ENCODE results near the gene VPS51. TPM values are rescaled to one million over a fixed set of nuclear protein-coding genes. Genes with fewer than 3 reads are reported as not detected.
A peak's percentile ranks its signal among the peaks of the same experiment; 100 is the strongest.

VPS51 gene
- total and polyA plus RNA-seq, 2 of the 13 experiments (the other 11 are each of a cell fraction or from before 2014, with no cell fraction given): 76.3 to 90.6 TPM

DNA sequence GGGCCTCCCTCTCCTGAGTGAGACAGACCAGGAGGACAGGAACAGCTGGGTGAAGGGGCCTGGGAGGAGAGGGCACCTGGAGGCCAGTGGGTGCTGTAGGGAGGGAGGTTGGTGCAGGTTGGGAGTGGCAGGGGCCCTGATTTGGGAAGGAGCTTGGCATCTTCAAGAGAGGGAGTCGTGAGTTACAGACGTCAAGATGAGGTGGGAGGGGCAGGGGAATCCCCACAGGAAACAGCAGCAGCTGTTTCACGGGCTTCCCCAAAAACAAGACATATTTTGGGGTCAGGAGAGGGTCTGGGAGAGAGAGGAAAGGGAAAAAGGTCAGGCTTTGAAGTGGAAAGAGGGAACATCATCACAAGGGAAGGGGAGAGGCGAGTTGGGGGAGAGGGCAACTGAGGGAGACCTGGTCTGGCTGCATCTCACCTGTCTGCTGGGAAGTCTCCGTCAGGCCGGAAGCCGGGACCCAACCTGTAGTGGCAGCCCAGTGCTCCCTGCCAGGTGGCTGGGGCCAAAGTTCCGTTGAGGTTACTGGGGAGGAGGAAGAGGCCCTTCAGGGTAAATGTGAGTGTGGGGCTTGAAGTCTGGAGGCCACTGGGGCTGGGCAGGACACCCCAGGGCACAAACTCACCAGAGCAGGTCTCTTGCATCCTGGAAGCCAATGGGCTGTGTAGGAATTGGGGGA, 42.0 kb upstream of the VPS51 start (continued):
- no peak for TF ChIP-seq HOXA7 (CRISPR knock-in tag; IDR thresholded peaks at IDR 0.05)
- TF ChIP-seq, protein P1, sequence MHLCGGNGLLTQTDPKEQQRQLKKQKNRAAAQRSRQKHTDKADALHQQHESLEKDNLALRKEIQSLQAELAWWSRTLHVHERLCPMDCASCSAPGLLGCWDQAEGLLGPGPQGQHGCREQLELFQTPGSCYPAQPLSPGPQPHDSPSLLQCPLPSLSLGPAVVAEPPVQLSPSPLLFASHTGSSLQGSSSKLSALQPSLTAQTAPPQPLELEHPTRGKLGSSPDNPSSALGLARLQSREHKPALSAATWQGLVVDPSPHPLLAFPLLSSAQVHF (CRISPR knock-in tag; IDR thresholded peaks at IDR 0.05): no peak

DNA sequence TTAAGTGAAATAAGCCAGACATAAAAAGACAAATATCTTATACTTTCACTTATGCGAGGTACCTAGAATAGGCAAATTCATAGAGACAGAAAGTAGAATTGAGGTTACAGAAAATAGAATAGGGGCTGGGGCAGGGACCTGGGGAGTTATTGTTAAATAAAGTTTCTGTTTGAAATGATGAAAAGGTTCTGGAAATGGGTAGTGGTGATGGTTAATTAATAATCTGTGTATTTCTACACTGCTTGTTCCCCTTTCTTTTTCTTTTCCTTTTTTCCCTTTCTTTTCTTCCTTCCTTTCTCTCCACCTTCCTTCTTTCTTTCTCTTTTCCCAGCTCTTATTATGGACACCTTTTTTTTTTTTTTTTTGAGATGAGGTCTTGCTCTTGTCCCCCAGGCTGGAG, 40.5 kb upstream of the VPS51 start:
- intact Hi-C loops (cut with micrococcal nuclease; ENCODE audit: unreplicated experiment) (no loop called here), in situ Hi-C loops (cut with HindIII; ENCODE audit: extremely low pct_ligation_motif_present, low pct_unique_long_range_greater_than_20kb) (no loop called here)
- H3K4me1 ChIP-seq (ENCODE audit: insufficient read depth, low read length): peaks cover 51% of the 10 kb centered on the region
- no peak for FAIRE-seq
- no peak overlapping the region for H3K27ac ChIP-seq (ENCODE audit: extremely low read length, insufficient read depth, low read length)
- CTCF ChIA-PET (ENCODE audit: low intra/inter-chr PET ratio, low total read pairs): no interaction called here
- TF ChIP-seq ZNF24 (IDR thresholded peaks at IDR 0.05) (no peak), ZNF7 (CRISPR knock-in tag; IDR thresholded peaks at IDR 0.05) (no peak), HNRNPK (IDR thresholded peaks at IDR 0.05; ENCODE audit: low read depth, low read length, poor library complexity, severe bottlenecking) (peak; percentile 25)
- TF ChIP-seq, protein P2, sequence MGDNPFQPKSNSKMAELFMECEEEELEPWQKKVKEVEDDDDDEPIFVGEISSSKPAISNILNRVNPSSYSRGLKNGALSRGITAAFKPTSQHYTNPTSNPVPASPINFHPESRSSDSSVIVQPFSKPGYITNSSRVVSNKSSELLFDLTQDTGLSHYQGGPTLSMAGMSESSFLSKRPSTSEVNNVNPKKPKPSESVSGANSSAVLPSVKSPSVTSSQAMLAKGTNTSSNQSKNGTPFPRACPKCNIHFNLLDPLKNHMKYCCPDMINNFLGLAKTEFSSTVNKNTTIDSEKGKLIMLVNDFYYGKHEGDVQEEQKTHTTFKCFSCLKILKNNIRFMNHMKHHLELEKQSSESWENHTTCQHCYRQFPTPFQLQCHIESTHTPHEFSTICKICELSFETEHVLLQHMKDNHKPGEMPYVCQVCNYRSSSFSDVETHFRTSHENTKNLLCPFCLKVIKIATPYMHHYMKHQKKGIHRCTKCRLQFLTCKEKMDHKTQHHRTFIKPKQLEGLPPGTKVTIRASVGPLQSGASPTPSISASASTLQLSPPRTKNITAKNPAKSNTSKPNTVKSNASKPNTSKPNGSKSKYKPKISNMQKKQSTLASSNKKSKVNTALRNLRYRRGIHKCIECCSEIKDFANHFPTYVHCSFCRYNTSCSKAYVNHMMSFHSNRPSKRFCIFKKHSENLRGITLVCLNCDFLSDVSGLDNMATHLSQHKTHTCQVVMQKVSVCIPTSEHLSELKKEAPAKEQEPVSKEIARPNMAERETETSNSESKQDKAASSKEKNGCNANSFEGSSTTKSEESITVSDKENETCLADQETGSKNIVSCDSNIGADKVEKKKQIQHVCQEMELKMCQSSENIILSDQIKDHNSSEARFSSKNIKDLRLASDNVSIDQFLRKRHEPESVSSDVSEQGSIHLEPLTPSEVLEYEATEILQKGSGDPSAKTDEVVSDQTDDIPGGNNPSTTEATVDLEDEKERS (CRISPR knock-in tag; IDR thresholded peaks at IDR 0.05): no peak
- TF ChIP-seq, protein P3, sequence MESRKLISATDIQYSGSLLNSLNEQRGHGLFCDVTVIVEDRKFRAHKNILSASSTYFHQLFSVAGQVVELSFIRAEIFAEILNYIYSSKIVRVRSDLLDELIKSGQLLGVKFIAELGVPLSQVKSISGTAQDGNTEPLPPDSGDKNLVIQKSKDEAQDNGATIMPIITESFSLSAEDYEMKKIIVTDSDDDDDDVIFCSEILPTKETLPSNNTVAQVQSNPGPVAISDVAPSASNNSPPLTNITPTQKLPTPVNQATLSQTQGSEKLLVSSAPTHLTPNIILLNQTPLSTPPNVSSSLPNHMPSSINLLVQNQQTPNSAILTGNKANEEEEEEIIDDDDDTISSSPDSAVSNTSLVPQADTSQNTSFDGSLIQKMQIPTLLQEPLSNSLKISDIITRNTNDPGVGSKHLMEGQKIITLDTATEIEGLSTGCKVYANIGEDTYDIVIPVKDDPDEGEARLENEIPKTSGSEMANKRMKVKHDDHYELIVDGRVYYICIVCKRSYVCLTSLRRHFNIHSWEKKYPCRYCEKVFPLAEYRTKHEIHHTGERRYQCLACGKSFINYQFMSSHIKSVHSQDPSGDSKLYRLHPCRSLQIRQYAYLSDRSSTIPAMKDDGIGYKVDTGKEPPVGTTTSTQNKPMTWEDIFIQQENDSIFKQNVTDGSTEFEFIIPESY (CRISPR knock-in tag; IDR thresholded peaks at IDR 0.05): no peak
- H3K79me2 ChIP-seq (ENCODE audit: insufficient read depth, low read length): no peaks in the 10 kb centered on the region
- H2AFZ ChIP-seq (ENCODE audit: low read length): no peak overlapping the region
- no peaks in the 10 kb centered on the region for H3K9me3 ChIP-seq (ENCODE audit: low read length)
- H3K4me2 ChIP-seq (ENCODE audit: low read depth, low read length): no peak overlapping the region
- no peaks in the 10 kb centered on the region for H3K36me3 ChIP-seq (replicated peaks in 1 of 2; ENCODE audit: control insufficient read depth in 1 of 2, insufficient read depth in 2 of 2, low read length in 2 of 2)
- no peak overlapping the region for H3K4me3 ChIP-seq (replicated peaks in 1 of 3; ENCODE audit: insufficient read depth in 1 of 3, low read depth in 2 of 3, low read length in 3 of 3)
- ATAC-seq: no peak
- no peak for DNase-seq (ENCODE audit: low spot score)
- no TSS peak for BruUV-seq (replicated peaks)
- no peak overlapping the region for H3K9ac ChIP-seq (ENCODE audit: insufficient read depth, low read depth, low read length)
- no peaks in the 10 kb centered on the region for H4K20me1 ChIP-seq (ENCODE audit: insufficient read depth, low read length)
- 95% methylated on average over 1 of the region's 1 CpG for WGBS (ENCODE audit: low lambda C conversion rate)
- no peaks in the 10 kb centered on the region for H3K27me3 ChIP-seq (ENCODE audit: control insufficient read depth in 1 of 2, insufficient read depth in 2 of 2, low read length in 2 of 2)
- POLR2A ChIA-PET: interaction anchor here (4.1 kb wide), 1 partner anchor 14 kb away, joined by 39 read pairs; the partner anchor contains the start of gene SAC3D1
